GM10847 (cell line): ENCODE measurements around the gene CYSTM1.

Experiments used
- POLR2A ChIP-seq: IDR thresholded peaks from 2 replicates; pipeline ENCODE4 v1.6.1; 2011; ENCODE audit not compliant: insufficient read length; ENCODE audit errors: extremely low read depth

Gene CYSTM1

DNA sequence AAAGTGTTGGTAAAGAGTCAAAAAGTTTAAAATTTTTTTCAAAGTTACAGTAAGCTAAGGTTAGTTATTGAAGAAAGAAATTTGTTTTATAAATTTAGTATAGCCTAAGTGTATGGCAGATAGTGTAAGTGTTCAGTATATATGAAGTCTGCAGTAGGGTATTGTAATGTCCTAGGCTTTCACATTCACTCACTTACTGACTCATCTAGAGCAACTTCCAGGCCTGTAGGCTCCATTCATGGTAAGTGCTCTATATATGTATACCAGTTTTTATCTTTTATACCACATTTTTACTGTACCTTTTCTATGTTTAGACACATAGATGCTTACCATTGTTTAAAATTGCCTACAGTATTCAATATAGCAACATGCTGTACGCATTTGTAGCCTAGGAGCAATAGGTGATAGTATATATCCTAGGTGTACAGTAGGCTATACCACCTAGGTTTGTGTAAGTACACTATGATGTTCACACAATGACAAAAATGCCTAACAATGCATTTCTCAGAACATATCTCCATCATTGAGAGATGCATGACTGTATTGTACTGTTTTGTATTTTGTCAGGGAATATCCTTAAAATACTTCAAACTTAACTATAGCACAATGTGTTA, 38.5 kb downstream of the CYSTM1 start:
- TF ChIP-seq POLR2A = no peak

DNA sequence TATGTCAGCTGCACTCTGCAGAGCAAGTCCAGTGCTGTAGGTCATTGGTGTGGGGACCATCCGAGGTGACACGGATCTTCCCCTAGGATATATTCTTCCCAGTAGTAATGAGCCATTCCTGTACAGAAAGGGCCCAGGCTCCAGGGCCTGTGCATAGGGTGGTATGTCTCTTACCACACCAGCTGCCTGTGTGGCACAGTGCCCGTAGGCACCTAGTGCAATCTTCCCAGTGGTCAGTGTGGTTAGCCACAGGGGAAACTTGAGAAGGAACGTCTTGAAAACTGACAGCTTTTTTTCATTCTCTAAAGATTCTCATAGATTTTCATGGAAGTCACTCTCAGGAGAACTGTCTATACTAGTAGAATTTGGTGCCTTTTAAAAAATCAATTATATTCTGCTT, 39.8 kb downstream of the CYSTM1 start:
- no peak for TF ChIP-seq POLR2A

DNA sequence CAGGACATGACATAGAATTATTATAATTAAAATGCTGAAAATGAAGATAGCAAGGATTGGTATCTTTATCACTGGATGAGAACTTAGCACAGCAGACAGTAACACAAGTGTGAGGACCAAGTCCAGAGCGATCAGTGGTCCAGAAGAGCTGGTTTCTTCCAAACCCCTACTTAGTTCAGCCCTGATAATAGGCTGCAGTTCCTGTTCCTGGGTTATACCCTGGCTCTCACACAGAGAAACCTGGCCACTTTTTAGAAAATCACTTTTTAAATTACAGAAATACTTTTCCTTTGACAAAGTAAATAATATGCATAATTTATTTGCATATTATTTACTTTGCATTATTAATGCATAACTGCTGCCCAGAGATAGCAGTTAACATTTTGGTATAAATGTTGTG, 40.3 kb downstream of the CYSTM1 start:
- TF ChIP-seq POLR2A = no peak

DNA sequence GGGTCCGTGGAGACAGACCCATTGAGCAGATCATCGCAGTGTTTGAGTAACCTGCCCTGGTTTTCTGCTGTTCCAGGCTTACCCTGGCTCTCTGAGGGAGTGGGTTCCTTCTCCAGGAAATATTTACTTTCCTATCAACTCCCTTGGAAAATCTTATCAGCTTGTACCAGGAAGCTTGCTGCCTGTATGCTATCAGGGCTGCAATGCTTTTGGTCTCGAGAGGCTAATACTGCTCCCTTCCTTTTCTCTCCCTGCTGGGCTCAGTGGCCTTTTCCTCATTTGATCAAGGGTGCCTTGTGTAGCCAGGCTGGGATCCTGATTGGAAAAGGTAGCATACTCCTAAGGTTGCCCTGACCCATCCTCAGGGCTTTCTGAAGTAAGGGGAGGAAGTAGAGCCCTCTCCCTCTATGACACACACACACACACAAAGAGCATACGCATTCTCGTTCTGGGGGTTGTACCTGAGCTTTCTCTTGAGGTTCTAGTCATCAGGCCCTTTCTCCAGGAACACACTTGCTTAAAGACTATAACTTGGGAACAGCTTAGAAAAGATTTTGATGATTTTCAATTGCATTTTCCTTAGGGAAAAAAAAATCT, 41.6 kb downstream of the CYSTM1 start:
- no peak for TF ChIP-seq POLR2A

DNA sequence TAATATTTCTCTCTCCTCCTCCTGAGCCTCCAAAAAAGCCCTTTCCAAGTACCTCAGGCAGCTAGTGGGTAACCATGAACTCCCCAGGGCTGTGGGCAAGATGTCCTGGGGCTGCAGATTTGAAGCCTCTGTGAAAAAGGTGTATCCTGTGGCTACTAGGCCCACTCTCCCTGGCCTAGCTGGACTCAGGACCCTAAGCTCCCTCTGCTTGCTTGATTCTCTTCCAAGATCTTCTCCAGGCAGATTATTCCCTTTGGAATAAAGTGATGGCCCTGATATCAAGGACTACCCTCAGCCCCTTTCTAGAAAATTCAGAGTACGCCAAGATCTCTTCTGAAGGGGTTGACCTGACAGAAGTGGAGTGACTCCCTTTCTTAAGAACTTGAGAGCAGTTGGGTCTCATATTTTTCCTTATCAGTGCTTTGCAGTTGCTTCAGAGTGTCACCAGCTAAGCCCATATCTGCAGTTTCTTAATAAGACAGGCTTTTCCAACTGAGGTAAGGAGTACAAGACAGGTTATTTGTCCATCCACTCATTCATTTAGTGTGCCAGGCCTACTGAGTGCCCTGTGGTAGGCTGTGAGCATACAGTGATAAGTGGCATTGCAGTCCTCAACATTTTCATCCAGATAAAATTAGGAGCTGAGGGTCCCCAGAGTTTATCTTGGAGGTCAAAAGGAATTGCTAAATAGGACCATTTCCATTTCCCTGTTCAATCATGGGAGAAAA, 42.5 kb downstream of the CYSTM1 start:
- TF ChIP-seq POLR2A = no peak

DNA sequence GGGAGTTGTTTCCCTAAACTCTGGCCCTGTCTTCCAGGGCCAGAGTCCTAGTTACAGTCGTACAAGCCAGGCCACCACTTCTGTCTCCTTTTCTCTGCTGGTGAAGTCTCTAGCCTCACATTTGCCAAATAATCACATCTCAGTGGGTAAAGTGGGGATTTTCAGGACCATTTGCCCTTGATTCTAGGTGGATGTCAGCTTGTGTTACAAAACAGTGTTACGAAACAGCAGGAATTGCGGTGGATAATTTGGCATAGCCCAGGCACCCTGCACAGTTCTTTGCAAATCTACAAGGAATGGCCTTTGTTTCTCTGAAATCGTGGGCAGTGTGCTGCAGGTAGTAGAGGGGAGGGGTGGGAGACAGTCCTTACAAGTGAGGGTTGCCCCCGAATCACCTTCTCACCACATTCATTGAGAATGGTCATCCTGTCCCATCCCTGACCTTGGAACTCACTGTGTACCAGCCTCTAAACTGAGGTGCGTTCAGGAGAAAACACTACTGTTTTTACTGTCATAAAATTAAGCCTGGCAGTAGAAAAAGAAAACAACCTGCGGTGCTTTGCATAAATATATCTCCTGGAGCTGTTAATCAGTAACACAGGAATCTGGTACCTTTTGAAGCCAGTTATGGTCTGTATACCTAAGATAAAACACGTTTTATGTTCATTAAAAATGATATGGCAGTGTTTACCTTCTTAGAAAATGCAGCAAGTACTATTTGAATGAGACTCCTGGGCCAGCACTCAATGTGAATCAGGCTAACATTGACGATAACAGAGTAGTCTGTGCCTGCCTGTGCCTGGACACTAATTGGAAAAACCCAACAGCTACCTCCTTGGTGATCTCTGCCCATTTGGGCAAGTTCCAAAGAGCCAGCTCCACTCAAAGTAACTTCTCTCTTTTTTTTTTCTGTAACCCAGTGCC, 44.3 kb downstream of the CYSTM1 start:
- no peak for TF ChIP-seq POLR2A

DNA sequence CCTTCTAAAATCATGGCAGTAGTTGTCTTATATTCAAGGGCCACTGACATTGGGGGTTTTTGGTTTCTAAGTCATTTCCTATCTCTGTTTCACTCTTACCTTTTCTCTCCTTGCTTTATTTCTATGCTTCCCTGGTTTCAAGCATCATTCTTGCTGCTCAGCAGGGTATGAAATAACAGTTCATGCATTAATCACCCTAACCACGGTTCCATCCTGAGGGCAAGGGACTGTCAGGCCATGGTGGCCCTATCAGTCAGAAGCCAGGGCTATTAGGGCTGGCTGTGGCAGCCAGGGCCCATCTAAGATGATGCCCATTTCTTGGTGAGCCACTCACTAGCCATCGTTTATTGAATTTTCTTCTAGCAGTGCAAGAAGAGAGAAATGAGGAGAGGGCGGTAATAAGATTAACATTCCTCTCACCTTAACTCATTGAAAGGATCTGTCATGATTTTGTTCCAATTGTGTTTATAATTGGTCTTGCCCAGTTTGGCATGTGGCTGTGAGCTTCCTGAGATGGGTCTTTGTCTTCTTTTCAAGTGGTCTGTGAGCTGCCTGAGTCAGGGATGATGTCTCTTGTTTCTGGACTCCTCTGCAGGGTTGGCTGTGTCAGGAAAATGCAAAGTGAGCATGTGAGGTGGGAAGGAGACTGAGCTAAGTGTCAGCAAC, 45.2 kb downstream of the CYSTM1 start:
- TF ChIP-seq POLR2A = no peak

DNA sequence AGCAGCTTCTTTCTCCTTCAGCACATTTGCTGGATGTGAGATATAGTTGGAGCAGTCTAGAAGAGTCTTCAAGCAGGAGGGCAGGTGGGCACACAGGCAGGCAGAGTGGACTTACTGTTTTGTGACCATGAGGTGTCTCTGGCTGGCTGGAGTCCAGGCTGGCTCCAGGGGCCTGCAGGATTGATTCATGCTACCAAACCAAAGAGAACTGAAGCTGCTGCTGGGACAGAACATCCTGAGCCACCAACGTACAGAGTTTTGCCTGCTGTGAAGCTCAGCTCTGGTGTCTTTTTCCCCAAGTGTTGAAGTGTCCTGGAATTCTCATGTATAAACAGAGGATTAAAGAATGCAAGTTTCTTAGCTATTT, 45.7 kb downstream of the CYSTM1 start:
- TF ChIP-seq POLR2A = no peak

DNA sequence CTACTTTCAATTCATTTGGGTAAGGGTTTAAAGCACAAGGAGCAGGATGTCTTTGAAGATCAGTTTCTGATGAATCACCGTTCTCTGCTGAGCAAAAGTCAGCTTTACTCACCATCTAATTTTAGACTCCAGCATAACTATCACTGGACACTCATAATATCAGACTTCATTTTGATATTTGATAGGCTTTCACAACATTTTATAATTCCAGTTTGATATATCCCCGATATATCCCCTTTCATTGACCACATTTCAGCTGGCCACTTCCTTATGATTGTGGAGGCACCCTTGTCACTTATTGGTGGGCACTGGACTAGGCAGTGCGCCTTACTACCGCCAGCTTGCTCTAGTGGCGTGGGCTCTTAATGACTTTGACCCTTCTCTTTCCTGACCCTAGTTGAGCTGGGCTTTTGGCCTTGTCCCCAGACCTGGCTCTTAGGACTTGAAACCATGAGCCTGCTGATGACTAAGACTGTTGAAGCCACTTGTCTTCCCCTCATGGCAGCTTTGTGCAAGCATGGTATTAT, 46.8 kb downstream of the CYSTM1 start:
- no peak for TF ChIP-seq POLR2A

DNA sequence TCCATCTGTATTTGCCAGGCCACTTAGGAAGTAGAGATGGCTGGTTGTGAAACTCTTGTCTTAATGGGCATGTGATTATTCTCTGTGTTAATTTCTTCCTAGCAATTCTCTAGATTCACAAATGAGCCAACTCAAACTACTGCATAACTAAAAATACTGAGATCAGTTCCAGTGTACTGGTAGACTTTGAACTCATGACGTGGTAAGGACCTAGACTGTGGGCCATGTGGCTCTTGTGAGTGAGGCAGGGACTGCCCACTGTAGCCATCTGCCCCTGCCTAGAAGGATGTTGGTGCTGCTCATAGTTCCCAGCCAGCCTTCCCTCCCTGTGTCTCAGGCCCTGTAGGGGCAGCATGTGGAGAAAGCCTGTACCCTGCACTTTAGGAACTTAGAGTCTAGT, 47.4 kb downstream of the CYSTM1 start:
- TF ChIP-seq POLR2A = no peak

DNA sequence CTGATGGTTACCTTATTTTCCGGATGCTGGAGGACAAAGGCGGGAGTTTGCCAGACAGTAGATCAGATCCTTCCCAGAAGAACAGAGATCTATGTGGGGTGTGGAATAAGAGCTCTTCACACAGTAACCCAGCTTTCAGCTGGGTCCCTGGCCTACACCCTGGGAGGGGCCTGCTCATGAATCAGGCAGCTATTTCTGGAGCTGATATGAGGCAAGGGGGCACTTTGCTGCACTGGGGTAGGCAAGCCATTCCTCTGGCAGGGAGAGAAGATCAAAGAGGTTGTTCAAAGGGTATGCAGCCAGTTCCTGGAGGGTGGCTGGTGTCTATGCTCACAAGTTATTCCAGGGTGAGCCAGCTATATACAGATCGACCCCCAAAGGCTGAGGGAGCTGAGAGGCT, 48.6 kb downstream of the CYSTM1 start:
- TF ChIP-seq POLR2A = no peak

DNA sequence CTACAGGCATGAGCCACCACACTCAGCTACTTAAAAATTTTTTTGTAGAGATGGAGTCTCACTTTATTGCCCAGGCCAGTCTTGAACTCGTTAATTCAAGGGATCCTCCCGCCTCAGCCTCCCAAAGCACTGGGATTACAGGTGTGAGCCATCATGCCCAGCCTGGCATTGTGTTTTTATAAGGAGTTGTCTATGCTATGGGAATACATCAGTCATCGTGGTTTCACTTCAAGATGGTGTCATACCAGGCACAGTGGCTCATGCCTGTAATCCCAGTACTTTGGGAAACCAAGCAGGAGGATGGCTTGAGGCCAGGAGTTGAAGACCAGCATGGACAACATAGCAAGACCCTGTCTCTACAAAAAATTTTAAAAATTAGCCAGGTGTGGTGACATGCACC, 49.7 kb downstream of the CYSTM1 start:
- TF ChIP-seq POLR2A = no peak

DNA sequence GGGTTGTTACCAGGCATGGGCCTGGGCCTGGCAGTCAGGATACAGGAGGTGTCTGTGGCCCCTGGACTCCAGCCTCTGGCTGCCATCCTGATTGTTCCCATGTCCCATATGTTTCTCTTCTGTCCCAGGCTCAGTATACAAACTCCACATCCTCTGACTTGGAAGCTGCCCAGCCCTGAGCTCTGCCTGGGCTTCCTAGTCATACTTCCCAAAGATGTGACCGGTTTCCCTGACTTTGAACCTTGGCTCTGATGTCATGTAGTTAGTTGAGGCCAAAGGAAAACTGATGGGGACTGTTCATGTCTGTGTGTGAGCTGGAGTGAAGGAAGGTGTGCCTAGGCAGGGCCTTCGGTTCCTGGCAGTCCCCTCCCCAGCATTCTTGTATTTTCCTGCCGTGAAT, 50.4 kb downstream of the CYSTM1 start:
- no peak for TF ChIP-seq POLR2A

DNA sequence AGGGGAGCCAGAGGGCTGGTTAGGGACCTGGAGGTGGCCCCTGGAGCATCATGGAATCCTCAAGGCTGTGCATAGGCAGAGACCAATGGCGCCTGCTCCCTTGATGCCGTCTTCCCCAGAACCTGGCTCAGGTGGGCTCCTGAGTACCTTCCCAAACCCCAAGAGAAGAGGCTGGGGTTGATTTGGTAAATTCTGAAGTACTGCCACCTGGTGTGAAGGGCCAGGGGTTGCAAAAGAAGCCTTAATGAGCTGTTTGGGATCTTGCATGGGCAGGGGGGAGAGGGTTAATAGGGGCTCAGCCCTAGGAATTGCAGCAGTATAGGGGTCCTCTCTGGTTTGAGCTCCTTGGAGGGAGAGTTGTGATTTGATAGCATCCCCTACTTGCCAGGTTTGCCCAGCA, 52.1 kb downstream of the CYSTM1 start:
- TF ChIP-seq POLR2A = no peak

DNA sequence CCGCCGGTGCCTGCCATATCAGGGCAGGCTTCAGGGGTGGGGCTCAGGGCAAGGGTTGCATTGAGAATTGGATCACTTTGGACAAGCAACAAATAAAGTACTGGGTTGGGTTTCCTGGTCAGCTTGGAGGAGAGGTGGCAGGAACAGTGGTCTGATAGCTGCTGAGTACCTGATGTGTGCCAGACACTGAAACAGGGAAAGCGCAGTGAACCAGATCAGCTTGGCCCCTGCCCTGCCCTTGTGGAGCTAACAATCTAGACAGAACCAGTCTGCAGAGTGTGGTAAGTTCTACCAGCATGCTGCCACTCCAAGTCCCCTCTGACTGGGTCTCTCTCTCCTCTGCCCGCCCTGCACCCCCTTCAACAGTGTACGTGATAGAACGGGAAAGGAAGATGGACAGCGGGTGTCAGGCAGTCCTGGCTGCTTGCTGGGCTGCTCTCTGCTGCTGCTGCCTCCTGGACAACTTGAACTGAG, 53.4 kb downstream of the CYSTM1 start:
- no peak for TF ChIP-seq POLR2A
